Measurements from ENCODE around the gene EBLN1.

The EBLN1 gene

GRCh38 chr10:22217842-22218241, at the start of gene EBLN1:
Gene EBLN1 (minus strand): TSS chr10:22218015. CDS start chr10:22209983, 8,032 bp downstream.
- no peak for TF ChIP-seq GATA2 (IDR thresholded peaks at IDR 0.05; ENCODE audit: low read depth, low read length)
- TF ChIP-seq GATA3 (IDR thresholded peaks at IDR 0.05; ENCODE audit: low read depth, low read length), result no peak

GRCh38 chr10:22265839-22266537, 48.2 kb upstream of the EBLN1 start:
- no peak for TF ChIP-seq GATA2 (IDR thresholded peaks at IDR 0.05; ENCODE audit: low read depth, low read length)
- no peak for TF ChIP-seq GATA3 (IDR thresholded peaks at IDR 0.05; ENCODE audit: low read depth, low read length)

GRCh38 chr10:22263106-22263505, 45.3 kb upstream of the EBLN1 start:
- TF ChIP-seq GATA3 (IDR thresholded peaks at IDR 0.05; ENCODE audit: low read depth, low read length) (no peak), GATA2 (IDR thresholded peaks at IDR 0.05; ENCODE audit: low read depth, low read length) (no peak)

GRCh38 chr10:22259280-22259679, 41.5 kb upstream of the EBLN1 start:
- no peak for TF ChIP-seq GATA2 (IDR thresholded peaks at IDR 0.05; ENCODE audit: low read depth, low read length)
- TF ChIP-seq GATA3 (IDR thresholded peaks at IDR 0.05; ENCODE audit: low read depth, low read length), result no peak

DNA sequence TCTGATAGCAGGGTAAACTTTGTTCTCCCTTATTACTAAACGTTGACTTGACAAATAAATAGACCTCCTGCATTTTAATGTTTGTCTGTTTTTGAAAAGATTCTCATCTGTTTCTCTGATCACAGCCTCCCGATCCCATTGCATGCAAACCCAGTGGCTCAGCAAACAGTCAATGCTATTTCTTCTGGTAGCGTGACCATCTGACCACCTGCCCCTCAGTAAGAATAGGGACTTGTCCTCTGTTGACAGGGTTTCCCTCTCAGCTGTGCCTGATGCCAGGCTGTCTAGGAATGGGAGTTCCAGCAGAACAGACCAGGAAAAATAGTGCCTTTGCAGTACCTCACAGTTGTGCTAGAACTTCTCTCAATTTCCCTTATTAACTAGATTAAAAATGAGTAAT, 40.7 kb upstream of the EBLN1 start:
- no peak for TF ChIP-seq GATA2 (IDR thresholded peaks at IDR 0.05; ENCODE audit: low read depth, low read length)
- TF ChIP-seq GATA3 (IDR thresholded peaks at IDR 0.05; ENCODE audit: low read depth, low read length), result no peak

- TF ChIP-seq GATA2 (IDR thresholded peaks at IDR 0.05; ENCODE audit: low read depth, low read length) (no peak), GATA3 (IDR thresholded peaks at IDR 0.05; ENCODE audit: low read depth, low read length) (no peak)
Observed at GRCh38 chr10:22253580-22253882, 35.7 kb upstream of the EBLN1 start.

GRCh38 chr10:22252801-22253579, 35.2 kb upstream of the EBLN1 start:
- TF ChIP-seq GATA3 (IDR thresholded peaks at IDR 0.05; ENCODE audit: low read depth, low read length) (no peak), GATA2 (IDR thresholded peaks at IDR 0.05; ENCODE audit: low read depth, low read length) (no peak)

- TF ChIP-seq GATA3 (IDR thresholded peaks at IDR 0.05; ENCODE audit: low read depth, low read length), result no peak
- TF ChIP-seq GATA2 (IDR thresholded peaks at IDR 0.05; ENCODE audit: low read depth, low read length), result no peak
Observed at GRCh38 chr10:22252224-22252800, 34.5 kb upstream of the EBLN1 start.

DNA sequence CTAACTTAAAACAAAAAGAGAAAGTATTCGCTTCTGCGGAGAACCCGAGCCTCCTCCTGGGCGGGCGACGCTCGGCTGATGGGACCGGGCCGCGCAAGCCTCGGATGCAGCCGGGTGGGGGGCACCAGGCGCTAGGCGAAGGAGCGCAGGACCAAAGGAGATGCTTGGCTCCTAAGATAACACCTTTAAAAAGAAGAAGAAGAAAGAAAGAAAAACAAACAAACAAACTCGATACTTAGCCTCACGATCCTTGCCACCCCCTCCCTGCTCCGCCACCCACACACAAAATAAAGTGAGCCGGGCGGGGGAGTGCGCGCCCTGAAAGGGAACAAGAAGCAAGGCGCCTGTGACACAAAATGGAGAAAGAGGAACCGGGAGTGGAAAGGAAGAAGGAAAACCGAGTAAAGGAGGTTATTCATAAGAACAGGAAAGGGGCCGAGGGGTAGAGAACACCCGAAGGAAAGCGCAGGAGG, 34.0 kb upstream of the EBLN1 start:
- TF ChIP-seq GATA3 (IDR thresholded peaks at IDR 0.05; ENCODE audit: low read depth, low read length) (no peak), GATA2 (IDR thresholded peaks at IDR 0.05; ENCODE audit: low read depth, low read length) (no peak)

- no peak for TF ChIP-seq GATA3 (IDR thresholded peaks at IDR 0.05; ENCODE audit: low read depth, low read length)
- TF ChIP-seq GATA2 (IDR thresholded peaks at IDR 0.05; ENCODE audit: low read depth, low read length), result no peak
Observed at GRCh38 chr10:22250897-22251660, 33.3 kb upstream of the EBLN1 start.

- TF ChIP-seq GATA2 (IDR thresholded peaks at IDR 0.05; ENCODE audit: low read depth, low read length), result no peak
- TF ChIP-seq GATA3 (IDR thresholded peaks at IDR 0.05; ENCODE audit: low read depth, low read length), result no peak
Observed at GRCh38 chr10:22247636-22248035, 29.8 kb upstream of the EBLN1 start.

GRCh38 chr10:22246680-22247391, 29.0 kb upstream of the EBLN1 start:
- no peak for TF ChIP-seq GATA2 (IDR thresholded peaks at IDR 0.05; ENCODE audit: low read depth, low read length)
- TF ChIP-seq GATA3 (IDR thresholded peaks at IDR 0.05; ENCODE audit: low read depth, low read length), result no peak

- TF ChIP-seq GATA2 (IDR thresholded peaks at IDR 0.05; ENCODE audit: low read depth, low read length) (no peak), GATA3 (IDR thresholded peaks at IDR 0.05; ENCODE audit: low read depth, low read length) (no peak)
Observed at GRCh38 chr10:22245567-22245966, 27.8 kb upstream of the EBLN1 start.
